ENCODE results near the gene ULK2. TPM values are rescaled to one million over a fixed set of nuclear protein-coding genes. Genes with fewer than 3 reads are reported as not detected.

The ULK2 gene
- polyA plus RNA-seq, 4 donors = 27.8 to 36.2 (median 31.3) TPM

- no peak for DNase-seq (ENCODE audit: low read depth in 4 of 4, low spot score in 2 of 4)
Measured at GRCh38 chr17:19750020-19750572, 117.6 kb downstream of the ULK2 start.

- no peak for DNase-seq (ENCODE audit: low read depth in 4 of 4, low spot score in 2 of 4)
Measured at GRCh38 chr17:19748807-19749193, 118.9 kb downstream of the ULK2 start.

GRCh38 chr17:19747829-19748806 lies 119.6 kb downstream of the ULK2 start, which contains the start of gene ALDH3A1:
TSS of gene ALDH3A1 (minus strand) at chr17:19748298. CDS start at chr17:19745129, 3,169 bp downstream.
- DNase-seq (ENCODE audit: low read depth in 4 of 4, low spot score in 2 of 4) = no peak

GRCh38 chr17:19747159-19747719 lies 120.5 kb downstream of the ULK2 start:
- DNase-seq (ENCODE audit: low read depth in 4 of 4, low spot score in 2 of 4) = no peak

- no peak for DNase-seq (ENCODE audit: low read depth in 4 of 4, low spot score in 2 of 4)
Measured at GRCh38 chr17:19746517-19746916, 121.2 kb downstream of the ULK2 start.

GRCh38 chr17:19744922-19745757 lies 122.6 kb downstream of the ULK2 start:
- peak in 3 of 4 donors; percentile 77 to 87 (median 79) for DNase-seq (ENCODE audit: low read depth in 4 of 4, low spot score in 2 of 4)

- DNase-seq (ENCODE audit: low read depth in 4 of 4, low spot score in 2 of 4) = no peak
Measured at GRCh38 chr17:19744492-19744891, 123.2 kb downstream of the ULK2 start.

- DNase-seq (ENCODE audit: low read depth in 4 of 4, low spot score in 2 of 4) = no peak
Measured at GRCh38 chr17:19743101-19744100, 124.3 kb downstream of the ULK2 start.

GRCh38 chr17:19742495-19742894 lies 125.2 kb downstream of the ULK2 start:
- DNase-seq (ENCODE audit: low read depth in 4 of 4, low spot score in 2 of 4) = no peak

GRCh38 chr17:19741832-19742457 lies 125.8 kb downstream of the ULK2 start:
- DNase-seq (ENCODE audit: low read depth in 4 of 4, low spot score in 2 of 4) = no peak

- DNase-seq (ENCODE audit: low read depth in 4 of 4, low spot score in 2 of 4) = no peak
Measured at GRCh38 chr17:19740933-19741332, 126.8 kb downstream of the ULK2 start.

GRCh38 chr17:19739241-19740201 lies 128.2 kb downstream of the ULK2 start:
- DNase-seq (ENCODE audit: low read depth in 4 of 4, low spot score in 2 of 4) = no peak

GRCh38 chr17:19738757-19739156 lies 129.0 kb downstream of the ULK2 start:
- DNase-seq (ENCODE audit: low read depth in 4 of 4, low spot score in 2 of 4) = no peak

- no peak for DNase-seq (ENCODE audit: low read depth in 4 of 4, low spot score in 2 of 4)
Measured at GRCh38 chr17:19738073-19738449, 129.7 kb downstream of the ULK2 start.

- DNase-seq (ENCODE audit: low read depth in 4 of 4, low spot score in 2 of 4) = no peak
Measured at GRCh38 chr17:19737305-19738072, 130.2 kb downstream of the ULK2 start.

GRCh38 chr17:19736071-19736470 lies 131.7 kb downstream of the ULK2 start:
- no peak for DNase-seq (ENCODE audit: low read depth in 4 of 4, low spot score in 2 of 4)

- DNase-seq (ENCODE audit: low read depth in 4 of 4, low spot score in 2 of 4) = no peak
Measured at GRCh38 chr17:19733953-19734526, 133.7 kb downstream of the ULK2 start.
